Measurements from ENCODE around the gene ANKS6. TPM values are rescaled to one million over a fixed set of nuclear protein-coding genes. Genes with fewer than 3 reads are reported as not detected.

ANKS6 gene
- total and polyA plus RNA-seq, 2 of the 4 experiments (the other 2 are of a cell fraction): 9.0 to 23.6 TPM

- dilution Hi-C loops (cut with HindIII; ENCODE audit: low sequenced_read_pairs, unreplicated experiment): no loop called here
Observed at GRCh38 chr9:98730871-98731270, 65.5 kb downstream of the ANKS6 start.

More at GRCh38 chr9:98730871-98731270, 65.5 kb downstream of the ANKS6 start:
- Histone ChIP-seq H2BK5ac (ENCODE audit: low read depth, low read length, poor library complexity, severe bottlenecking) (no peak overlapping the region), H3K4ac (ENCODE audit: low read depth, low read length) (no peak overlapping the region), H2BK15ac (ENCODE audit: low read depth, low read length) (no peak overlapping the region), H3K14ac (replicated peaks; ENCODE audit: low read depth, low read length) (no peak overlapping the region), H3K27me3 (ENCODE audit: control insufficient read depth, insufficient read depth, low read length) (0 out of 2 replicates have a peak, but pooled peaks cover under 1% of the 10 kb centered on the region), H2AK5ac (ENCODE audit: low read depth, low read length) (no peak overlapping the region), H2AFZ (replicated peaks; ENCODE audit: low read length, poor library complexity) (no peak overlapping the region), H3K4me2 (ENCODE audit: low read depth, low read length) (no peak overlapping the region), H2BK20ac (ENCODE audit: low read depth, low read length) (no peak overlapping the region), H4K5ac (ENCODE audit: low read depth, low read length) (no peak overlapping the region), H3K9ac (ENCODE audit: low read depth, low read length) (no peak overlapping the region), H3K27ac (ENCODE audit: insufficient read depth, low read length) (no peak overlapping the region), H3K79me1 (ENCODE audit: low read depth in 1 of 2, low read length in 2 of 2) (no peaks in the 10 kb centered on the region), H4K91ac (ENCODE audit: insufficient read depth, low read depth, low read length) (no peak overlapping the region), H3K4me3 (ENCODE audit: insufficient read depth, low read depth, low read length) (no peak overlapping the region), H3K4me1 (ENCODE audit: control insufficient read depth, insufficient read depth, low read length) (peaks cover 7% of the 10 kb centered on the region; the same call in 1 of the 2 replicates), H4K8ac (ENCODE audit: low read depth in 2 of 2, low read length in 2 of 2) (no peak overlapping the region), H3K18ac (ENCODE audit: low read depth, low read length) (no peak overlapping the region), H3K9me3 (ENCODE audit: control insufficient read depth, insufficient read depth, low read length) (no peaks in the 10 kb centered on the region), H3K23ac (ENCODE audit: low read depth, low read length) (no peak overlapping the region), H3K9me1 (ENCODE audit: insufficient read depth, low read length) (peaks cover 6% of the 10 kb centered on the region; the same call in 1 of the 2 replicates), H2BK120ac (ENCODE audit: low read depth, low read length) (no peak overlapping the region), H3K36me3 (ENCODE audit: control insufficient read depth, insufficient read depth, low read length) (peaks cover 10% of the 10 kb centered on the region), H3K56ac (ENCODE audit: extremely low read depth, insufficient read depth, low read length) (no peak overlapping the region), H2AK9ac (replicated peaks; ENCODE audit: low read depth, low read length, poor library complexity) (no peak overlapping the region), H4K20me1 (ENCODE audit: insufficient read depth, low read length) (no peaks in the 10 kb centered on the region; the same call in 1 of the 2 replicates)
- in situ Hi-C loops (cut with MboI; ENCODE audit: low sequenced_read_pairs) (no loop called here), intact Hi-C loops (cut with micrococcal nuclease) (no loop called here)
- ChIA-PET POLR2A (ENCODE audit: unreplicated experiment) (no interaction called here), CTCF (interaction anchor here (0.7 to 0.8 kb wide), 2 partner anchors 12 to 428 kb away, joined by 3 read pairs; no protein-coding TSS in a partner anchor)
- ATAC-seq (ENCODE audit: low read depth) (no peak), DNase-seq (no peak)
- no peak for TF ChIP-seq RAD21 (IDR thresholded peaks at IDR 0.05; ENCODE audit: low read length)
- no peak for TF ChIP-seq CHD1 (IDR thresholded peaks at IDR 0.05; ENCODE audit: low read depth, low read length)
- TF ChIP-seq SMC3 (IDR thresholded peaks at IDR 0.05; ENCODE audit: low read depth, low read length): no peak
- no TSS peak for BruUV-seq (replicated peaks)
- 78% methylated on average over 3 of the region's 5 CpGs; no CpG with 5 or more reads in 1 of the 2 experiments for WGBS, 2 experiments (ENCODE audit: extremely low coverage in 2 of 2, insufficient read length in 1 of 2)

Measured in IMR-90 (cell line).